ENCODE results near the gene FBXW7.

DNA sequence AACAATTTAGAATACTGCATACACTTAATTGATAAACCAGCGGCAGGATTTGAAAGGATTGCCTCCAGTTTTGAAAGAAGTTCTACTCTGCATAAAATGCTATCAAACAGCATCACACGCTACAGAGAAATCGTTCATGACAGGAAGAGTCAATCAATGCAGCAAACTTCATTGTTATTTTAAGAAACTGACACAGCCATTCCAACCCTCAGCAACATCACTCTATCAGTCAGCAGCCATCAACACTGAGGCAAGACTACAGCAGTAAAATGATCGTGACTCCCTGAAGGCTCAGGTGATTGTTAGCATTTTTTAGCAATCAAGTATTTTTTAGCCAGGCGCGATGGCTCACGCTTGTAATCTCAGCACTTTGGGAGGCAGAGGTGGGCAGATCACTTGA is 98.3 kb downstream of the FBXW7 start:
- TF ChIP-seq CTCF (IDR thresholded peaks at IDR 0.05), result no peak
- no peak for TF ChIP-seq POLR2A (IDR thresholded peaks at IDR 0.05; ENCODE audit: low read depth)
- TF ChIP-seq POLR2AphosphoS5 (IDR thresholded peaks at IDR 0.05), result no peak
- no peak for TF ChIP-seq EP300 (IDR thresholded peaks at IDR 0.05)
